Activated B cell treated with CpG ODN at 0.5 μM for 24 hours (primary cell): ENCODE results near the gene PACRG. TPM values are rescaled to one million over a fixed set of nuclear protein-coding genes. Genes with fewer than 3 reads are reported as not detected.

ENCODE experiments used
- ATAC-seq: fragments of 200-7000 bp; cut with Tn5 transposase; one replicate; pipeline ENCODE4 v1.10.0; 2021; ENCODE audit warnings: low read depth, mild to moderate bottlenecking, moderate library complexity
- CTCF ChIA-PET: fragments of 350-600 bp; sonication (Branson Sonifier 250); formaldehyde crosslinking; loops from one replicate; lab custom pipeline; 2021; ENCODE audit warnings: antibody characterized with exemption; lab: Charles Lee
- POLR2A ChIA-PET: fragments of 350-600 bp; sonication (Branson Sonifier 250); formaldehyde crosslinking; loops from one replicate; lab custom pipeline; 2021; ENCODE audit warnings: antibody characterized with exemption; lab: Charles Lee
- DNase-seq: peaks from one replicate; pipeline ENCODE4 v3.0.0; 2022
- H3K27ac Mint-ChIP-seq: one replicate; pipeline ENCODE4 v1.8.0; 2020; ENCODE audit warnings: mixed read lengths
- H3K27me3 Mint-ChIP-seq: one replicate; pipeline ENCODE4 v1.8.0; 2021; ENCODE audit warnings: mixed read lengths
- H3K36me3 Mint-ChIP-seq: one replicate; pipeline ENCODE4 v1.8.0; 2021; ENCODE audit warnings: low read depth, mixed read lengths
- H3K4me1 Mint-ChIP-seq: one replicate; pipeline ENCODE4 v1.8.0; 2021; ENCODE audit warnings: mixed read lengths
- H3K4me3 Mint-ChIP-seq: one replicate; pipeline ENCODE4 v1.8.0; 2020; ENCODE audit warnings: mild to moderate bottlenecking, mixed read lengths
- H3K9me3 Mint-ChIP-seq: one replicate; pipeline ENCODE4 v1.8.0; 2020; ENCODE audit warnings: mixed read lengths
- CTCF ChIP-seq: fragments of 200-600 bp; IDR thresholded peaks from one replicate; pipeline ENCODE4 v1.8.0; 2022; ENCODE audit warnings: antibody characterized with exemption, mild to moderate bottlenecking
- intact Hi-C: fragments of 100-400 bp; cut with micrococcal nuclease; formaldehyde crosslinking; loops from one replicate; pipeline ENCODE4 v1.15.1; 2024
- total RNA-seq: library from RNA; stranded (reverse); gene quantifications from 2 replicates; pipeline ENCODE4 v1.2.3, GENCODE V29; 2022

PACRG gene
- total RNA-seq, 1 donor from 2014 or later: not detected

DNA sequence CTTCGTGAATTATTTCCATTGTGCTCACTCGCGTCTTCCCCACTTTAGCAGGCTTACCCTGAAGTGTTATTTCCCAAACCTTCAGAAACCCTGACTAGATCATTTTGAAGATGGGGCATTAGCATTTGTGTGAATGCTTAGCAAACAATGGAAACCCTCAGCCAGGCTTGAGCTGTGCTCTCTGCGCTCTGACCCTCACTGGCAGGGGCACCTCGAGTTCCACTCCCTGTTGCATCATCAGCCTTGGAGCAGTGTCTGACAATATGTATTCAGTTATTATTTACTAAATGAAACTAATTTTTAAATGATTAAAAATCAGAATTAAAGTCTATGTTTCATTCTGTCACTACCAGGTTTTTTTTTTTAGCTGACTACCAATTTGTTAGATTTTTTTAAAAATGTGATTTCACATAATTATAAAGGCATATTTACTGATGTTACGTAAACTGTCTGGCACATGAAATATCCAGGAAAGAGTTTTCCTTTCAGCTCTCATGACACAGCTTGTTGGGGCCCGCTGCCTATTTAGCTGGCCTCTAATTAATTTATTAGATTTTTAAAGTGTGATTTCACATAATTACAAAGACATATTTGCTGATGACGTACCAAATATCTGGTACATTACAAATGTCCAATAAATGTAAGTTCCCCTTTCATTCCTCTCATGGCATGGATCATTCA, 155.2 kb downstream of the PACRG start:
- ChIA-PET POLR2A (no interaction called here), CTCF (no interaction called here)
- ATAC-seq: no peak

DNA sequence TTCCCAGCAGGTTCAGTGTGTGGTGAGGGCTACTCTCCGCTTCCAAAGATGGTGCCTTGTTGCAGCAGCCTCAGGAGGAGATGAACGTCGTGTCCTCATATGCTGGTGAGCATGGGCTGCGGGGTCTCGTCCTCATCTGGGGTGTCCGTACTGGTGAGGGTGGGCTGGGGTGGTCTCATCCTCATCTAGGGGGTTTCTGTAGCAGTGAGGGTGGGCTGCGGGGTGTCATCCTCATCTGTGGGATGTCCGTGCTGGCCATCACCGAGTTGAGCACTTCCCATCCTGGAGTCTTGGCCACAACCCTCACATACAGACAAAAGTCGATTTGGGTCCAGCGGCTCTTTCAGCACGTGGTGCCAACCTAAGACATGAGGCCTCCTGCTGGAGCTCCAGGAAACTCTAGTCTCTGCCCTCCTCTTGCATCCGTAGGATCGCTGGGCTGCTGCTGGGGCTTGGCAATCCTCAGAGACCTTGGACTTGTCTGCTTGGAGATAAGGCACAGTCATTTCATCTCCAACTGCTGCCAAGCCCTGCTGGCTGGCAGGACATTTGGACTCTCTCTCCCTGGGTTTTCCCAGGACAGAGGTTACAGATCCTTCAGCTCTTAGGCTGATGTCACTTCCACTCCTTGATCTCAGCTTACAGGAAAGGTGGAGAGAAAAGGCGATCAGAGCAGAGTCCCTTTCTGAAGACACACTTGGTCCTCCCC, 160.4 kb downstream of the PACRG start:
- no peaks in the 10 kb centered on the region for H3K4me1 Mint-ChIP-seq
- ChIA-PET POLR2A (no interaction called here), CTCF (no interaction called here)
- no peak for TF ChIP-seq CTCF
- H3K27ac Mint-ChIP-seq: no peak overlapping the region
- intact Hi-C loops: no loop called here
- H3K9me3 Mint-ChIP-seq: no peaks in the 10 kb centered on the region
- ATAC-seq (no peak), DNase-seq (no peak)
- no peak overlapping the region for H3K4me3 Mint-ChIP-seq
- no peaks in the 10 kb centered on the region for H3K27me3 Mint-ChIP-seq
- no peaks in the 10 kb centered on the region for H3K36me3 Mint-ChIP-seq

More for the DNA sequence above, 155.2 kb downstream of the PACRG start:
- Mint-ChIP-seq H3K27ac (no peak overlapping the region), H3K27me3 (no peaks in the 10 kb centered on the region), H3K36me3 (no peaks in the 10 kb centered on the region), H3K4me1 (no peaks in the 10 kb centered on the region), H3K9me3 (no peaks in the 10 kb centered on the region), H3K4me3 (no peak overlapping the region)
- no peak for DNase-seq
- no peak for TF ChIP-seq CTCF
- intact Hi-C loops: no loop called here

GRCh38 chr6:162889303-162889702, 161.5 kb downstream of the PACRG start:
- ChIA-PET CTCF (no interaction called here), POLR2A (no interaction called here)
- intact Hi-C loops: no loop called here
- TF ChIP-seq CTCF: no peak
- ATAC-seq (no peak), DNase-seq (no peak)
- Mint-ChIP-seq H3K4me1 (no peaks in the 10 kb centered on the region), H3K4me3 (no peak overlapping the region), H3K27me3 (no peaks in the 10 kb centered on the region), H3K36me3 (no peaks in the 10 kb centered on the region), H3K9me3 (no peaks in the 10 kb centered on the region), H3K27ac (no peak overlapping the region)

- DNase-seq (no peak), ATAC-seq (no peak)
- no peaks in the 10 kb centered on the region for H3K9me3 Mint-ChIP-seq
- TF ChIP-seq CTCF: no peak
- intact Hi-C loops: no loop called here
- no peak overlapping the region for H3K27ac Mint-ChIP-seq
- no peaks in the 10 kb centered on the region for H3K27me3 Mint-ChIP-seq
- H3K4me3 Mint-ChIP-seq: no peak overlapping the region
- ChIA-PET POLR2A (no interaction called here), CTCF (no interaction called here)
- no peaks in the 10 kb centered on the region for H3K4me1 Mint-ChIP-seq
- H3K36me3 Mint-ChIP-seq: no peaks in the 10 kb centered on the region
Measured at GRCh38 chr6:162898011-162898410, 170.2 kb downstream of the PACRG start.

- DNase-seq (no peak), ATAC-seq (no peak)
- no peak overlapping the region for H3K27ac Mint-ChIP-seq
- intact Hi-C loops: no loop called here
- CTCF ChIA-PET: no interaction called here
- H3K27me3 Mint-ChIP-seq: no peaks in the 10 kb centered on the region
- H3K9me3 Mint-ChIP-seq: peaks cover 3% of the 10 kb centered on the region
- H3K36me3 Mint-ChIP-seq: no peaks in the 10 kb centered on the region
- POLR2A ChIA-PET: no interaction called here
- TF ChIP-seq CTCF: no peak
- H3K4me3 Mint-ChIP-seq: no peak overlapping the region
- no peaks in the 10 kb centered on the region for H3K4me1 Mint-ChIP-seq
Measured at GRCh38 chr6:162899148-162899547, 171.4 kb downstream of the PACRG start.
